HG03060 (cell line): ENCODE data around the gene LIPC.

Experiments
- ATAC-seq: cut with Tn5 transposase; IDR thresholded peaks from one replicate; pipeline ENCODE4 v1.9.1; 2021; ENCODE audit warnings: low read depth, moderate number of reproducible peaks; ENCODE audit not compliant: unreplicated experiment

The LIPC gene

GRCh38 chr15:58472221-58472620, 40.4 kb downstream of the LIPC start:
- ATAC-seq: no peak

DNA sequence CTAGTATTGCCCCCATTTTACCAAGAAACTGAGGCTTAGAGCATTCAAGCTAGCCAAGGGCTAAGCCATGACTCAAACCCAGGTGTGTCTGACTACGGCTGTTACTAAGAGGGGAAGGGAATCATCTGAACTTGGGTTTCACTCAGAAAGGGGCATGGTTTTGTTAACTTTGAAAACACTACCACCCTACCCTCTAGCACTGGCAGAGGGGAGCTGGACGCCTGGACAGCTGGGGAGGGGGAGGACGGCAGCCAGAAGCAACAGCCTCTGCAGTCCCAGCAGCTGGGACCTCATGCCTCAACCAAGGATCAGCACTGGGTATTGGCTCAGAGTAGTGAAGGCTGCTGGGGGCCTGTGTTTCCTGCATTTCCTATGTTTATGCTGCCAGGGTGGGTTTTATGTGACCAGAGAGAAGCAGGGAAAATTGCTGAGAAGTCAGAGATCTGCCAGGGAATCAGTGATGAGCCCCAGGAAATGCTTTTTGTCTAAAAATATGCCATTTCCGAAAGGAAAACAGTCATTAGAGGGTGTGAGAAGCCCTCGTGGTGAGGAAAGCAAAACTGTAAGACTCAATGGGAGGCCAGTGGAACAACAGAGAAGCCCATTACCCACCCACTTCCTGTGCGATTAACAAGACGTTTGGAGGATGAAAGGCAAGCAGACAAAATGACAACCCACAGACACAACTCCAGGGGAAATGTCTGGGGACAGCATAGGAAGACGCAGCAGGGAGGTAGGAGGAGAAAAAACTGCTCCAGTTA, 41.2 kb downstream of the LIPC start:
- no peak for ATAC-seq

DNA sequence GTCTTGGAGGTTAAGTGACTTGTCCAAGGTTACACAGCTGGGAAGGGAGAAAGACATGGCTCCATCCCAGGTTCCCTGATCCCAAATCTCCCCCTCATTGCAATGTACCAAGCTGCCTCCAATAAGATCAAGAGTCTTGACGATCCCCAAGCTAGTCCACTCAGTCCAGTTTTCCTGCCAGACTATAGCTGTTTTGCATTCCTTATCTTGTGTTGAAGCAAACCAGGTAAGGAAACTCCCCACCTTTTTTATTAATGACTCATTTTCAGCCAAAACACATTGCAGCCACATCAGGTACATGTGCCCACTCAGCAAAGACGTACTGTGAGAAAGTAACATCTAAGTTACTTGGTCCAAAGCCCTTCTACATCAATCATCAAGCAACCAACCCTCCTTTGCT, 41.9 kb downstream of the LIPC start:
- no peak for ATAC-seq

GRCh38 chr15:58474741-58475323, 43.0 kb downstream of the LIPC start:
- ATAC-seq: no peak

DNA sequence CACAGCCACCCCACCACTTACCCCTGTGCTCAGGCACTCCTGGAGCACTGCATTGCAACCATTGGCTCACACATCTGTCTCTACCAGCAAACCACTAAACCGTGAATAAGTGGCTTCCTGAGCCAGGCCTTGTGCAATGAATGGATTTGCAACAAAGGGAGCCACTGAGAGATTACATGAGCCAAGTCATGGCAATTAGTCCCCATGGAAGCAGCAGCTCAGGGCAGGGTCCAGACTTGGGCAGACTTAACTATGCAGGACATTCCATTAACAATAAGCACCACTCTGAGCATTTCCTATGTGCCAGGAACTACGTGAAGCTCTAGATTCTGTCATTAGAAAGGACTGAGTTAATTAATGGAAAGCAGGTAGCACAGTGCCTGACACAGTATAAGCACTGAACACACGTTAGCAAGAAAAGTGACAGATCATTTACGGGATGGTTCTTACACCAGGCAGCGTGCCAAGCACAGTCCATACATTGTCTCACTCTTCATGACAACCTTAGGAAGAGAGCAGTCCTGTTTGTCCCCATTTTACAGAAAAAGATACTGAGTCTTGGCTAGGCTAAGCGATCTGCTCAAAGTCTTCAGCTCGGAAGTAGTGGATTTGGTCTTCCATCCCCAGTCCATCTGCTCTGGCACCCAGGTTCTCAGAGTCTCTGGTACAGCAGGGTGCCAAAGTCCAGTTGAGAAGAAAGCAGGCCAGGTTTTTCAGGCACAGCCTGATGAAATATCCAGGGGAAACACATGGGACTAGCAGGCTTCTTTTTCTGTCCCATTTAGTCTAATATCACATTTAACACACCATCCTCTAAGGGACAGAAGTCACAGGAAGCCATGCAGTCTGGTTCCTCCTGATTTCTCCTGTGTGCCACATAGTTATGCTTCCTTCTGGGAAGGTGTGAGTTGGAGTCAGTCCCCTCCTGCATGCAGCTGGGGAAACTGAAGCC, 44.1 kb downstream of the LIPC start:
- ATAC-seq: no peak

GRCh38 chr15:58476525-58477162, 44.9 kb downstream of the LIPC start:
- no peak for ATAC-seq

GRCh38 chr15:58477170-58477569, 45.4 kb downstream of the LIPC start:
- no peak for ATAC-seq

GRCh38 chr15:58478035-58478434, 46.2 kb downstream of the LIPC start:
- ATAC-seq: no peak

- no peak for ATAC-seq
These were observed 46.8 kb downstream of the LIPC start for GRCh38 chr15:58478579-58478978.

- ATAC-seq: no peak
These were observed 48.1 kb downstream of the LIPC start for GRCh38 chr15:58479941-58480340.

- ATAC-seq: no peak
These were observed 51.6 kb downstream of the LIPC start for GRCh38 chr15:58483376-58483775.

GRCh38 chr15:58484791-58485600, 53.2 kb downstream of the LIPC start:
- no peak for ATAC-seq

DNA sequence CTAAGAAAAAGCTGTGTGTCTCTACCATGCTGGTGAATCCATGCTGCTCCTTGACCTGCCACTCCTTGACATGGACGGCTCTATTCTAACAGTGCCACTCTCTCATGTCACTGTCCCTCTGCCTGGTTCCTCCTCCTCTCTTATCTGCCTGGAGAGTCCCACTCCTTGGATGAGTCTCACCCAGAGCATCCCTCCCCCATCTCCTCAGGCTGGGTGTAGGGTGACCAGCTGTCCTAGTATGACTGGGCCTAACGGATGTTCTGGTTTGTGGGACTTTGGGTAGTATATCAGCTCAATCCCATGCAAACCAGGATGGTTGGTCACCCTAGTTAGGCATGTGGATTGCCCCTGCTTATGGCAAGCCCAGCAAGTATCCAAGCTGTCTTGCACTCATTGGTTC, 54.3 kb downstream of the LIPC start:
- no peak for ATAC-seq

DNA sequence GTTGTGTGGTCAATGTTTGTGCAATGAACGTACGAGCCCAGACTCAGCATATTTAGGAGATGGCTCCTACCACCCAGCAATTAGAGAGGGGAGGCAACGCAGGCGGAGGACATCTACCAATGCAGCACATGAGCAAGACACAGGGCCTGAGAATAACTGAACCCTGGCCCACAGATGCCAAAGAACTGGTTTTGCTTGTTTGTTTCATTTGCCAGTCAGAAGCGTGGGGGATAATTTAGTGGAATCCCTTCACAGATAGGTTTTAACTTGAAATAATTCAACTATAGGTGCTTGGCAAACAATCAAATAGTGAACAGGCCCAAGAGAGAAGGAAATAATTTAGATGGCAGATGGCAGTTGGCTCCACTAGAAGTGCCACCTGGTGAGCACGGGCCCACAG, 54.8 kb downstream of the LIPC start:
- ATAC-seq: no peak

- ATAC-seq: no peak
These were observed 55.4 kb downstream of the LIPC start for GRCh38 chr15:58487041-58487723.

- no peak for ATAC-seq
These were observed 55.9 kb downstream of the LIPC start for GRCh38 chr15:58487724-58488120.

DNA sequence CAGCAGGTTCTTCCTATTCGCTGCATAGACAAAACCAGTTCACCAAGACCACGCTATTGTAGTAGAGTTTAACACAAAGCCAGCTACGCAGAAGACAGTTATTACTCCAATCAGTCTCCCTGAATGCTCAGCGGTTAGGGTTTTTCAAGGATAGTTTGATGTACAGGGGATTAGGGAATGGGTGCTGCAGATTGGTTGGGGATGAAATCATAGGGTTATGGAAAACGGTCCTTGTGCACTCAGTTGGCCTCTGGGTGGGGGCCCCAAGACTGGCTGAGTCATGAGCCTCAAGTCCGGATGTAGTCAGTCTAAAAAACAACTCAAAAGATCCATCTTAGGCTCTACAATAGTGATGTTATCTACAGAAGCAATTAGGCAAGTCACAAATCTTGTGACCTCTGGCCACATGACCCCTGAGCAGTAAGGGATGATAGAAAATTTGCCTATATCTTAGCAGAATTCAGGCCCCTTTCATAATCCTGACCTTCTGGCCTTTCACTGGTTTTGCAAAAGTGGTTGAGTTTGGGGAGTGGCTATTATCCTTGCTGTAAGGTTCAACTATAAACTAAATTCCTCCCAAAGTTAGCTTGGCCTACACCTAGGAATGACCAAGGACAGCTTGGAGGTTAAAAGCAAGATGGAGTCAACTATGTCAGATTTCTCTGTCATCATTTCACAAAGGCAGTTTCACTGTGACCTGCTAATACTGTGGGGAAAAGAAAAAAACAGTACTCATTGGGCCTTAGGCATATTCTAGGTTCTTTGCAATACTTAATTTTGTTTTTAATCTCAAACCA, 57.7 kb downstream of the LIPC start:
- no peak for ATAC-seq

DNA sequence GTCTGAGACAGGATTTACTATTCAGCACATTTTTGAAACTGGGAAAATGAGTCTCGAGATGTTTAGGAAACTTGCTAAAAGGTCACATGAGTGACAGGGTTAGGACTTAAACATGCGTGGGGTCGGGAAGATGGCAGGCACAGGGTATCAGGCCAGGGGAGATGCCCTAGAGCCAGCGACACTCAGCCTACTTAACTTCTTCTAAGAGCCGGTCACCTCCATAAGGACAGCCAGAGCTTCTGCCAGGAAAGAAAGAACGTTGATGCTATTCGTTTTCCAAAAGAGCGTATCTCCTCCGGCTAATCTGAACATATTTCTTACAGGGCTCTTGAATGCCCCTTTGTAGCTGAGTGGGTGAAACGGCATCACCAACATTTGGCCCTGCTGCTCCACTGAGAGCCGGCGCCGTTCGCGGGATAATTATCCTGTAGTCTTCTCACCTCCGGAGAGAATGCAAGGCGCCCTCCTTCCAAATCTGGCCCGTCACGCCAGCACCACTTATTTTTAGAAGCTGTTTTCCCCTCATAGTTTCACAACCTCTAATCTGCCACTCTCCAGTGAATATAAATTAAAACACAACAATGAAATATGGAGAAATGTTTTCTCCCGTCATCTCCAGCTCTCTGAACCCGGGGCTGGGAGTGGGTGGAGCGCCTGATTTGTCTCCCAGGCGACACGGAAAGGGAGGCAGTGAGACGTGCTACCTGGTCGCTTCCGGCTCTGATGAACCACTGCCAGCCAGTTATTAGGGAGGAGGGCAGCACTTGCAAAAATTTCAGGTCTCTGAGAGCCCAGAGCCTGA, 58.5 kb downstream of the LIPC start:
- ATAC-seq: no peak
